ENCODE results near the gene MED6. TPM values are rescaled to one million over a fixed set of nuclear protein-coding genes. Genes with fewer than 3 reads are reported as not detected.

Gene MED6
- total RNA-seq, 1 experiment from 2014 or later, result 55.3 TPM

DNA sequence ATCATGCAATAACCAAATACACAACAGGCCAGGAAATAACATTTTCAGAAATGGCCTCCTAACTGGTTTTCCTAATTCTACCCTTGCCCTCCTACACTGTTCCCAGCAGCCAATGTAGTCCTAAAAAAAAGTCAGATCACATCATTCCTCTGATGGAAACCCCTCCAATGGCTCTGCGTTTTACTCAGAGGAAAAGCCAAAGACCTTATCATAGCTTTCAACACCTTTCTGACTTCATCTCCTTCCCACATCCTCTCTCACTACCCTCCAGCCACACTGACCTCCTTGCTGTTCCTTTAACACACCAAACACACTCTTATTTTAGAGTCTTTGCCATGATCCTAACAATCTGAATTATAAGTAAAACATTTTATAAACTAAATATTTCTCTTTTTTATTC lies 1.1 kb downstream of the MED6 start:
- Histone ChIP-seq H3K23me2 (ENCODE audit: insufficient read length, low read depth, low read length, poor library complexity, severe bottlenecking) (peaks cover 8% of the 10 kb centered on the region), H4K5ac (ENCODE audit: insufficient read length, low read depth, low read length) (no peak overlapping the region), H3K4me2 (ENCODE audit: insufficient read depth, insufficient read length, low read length) (peak overlapping the region; percentile 99), H2AFZ (ENCODE audit: low read length) (no peak overlapping the region), H2BK120ac (ENCODE audit: low read depth, low read length, poor library complexity, severe bottlenecking) (no peak overlapping the region), H2AK5ac (ENCODE audit: insufficient read length, low read length) (no peak overlapping the region), H3K27me3 (ENCODE audit: insufficient read depth, low read length) (no peaks in the 10 kb centered on the region; the same call in 1 of the 2 replicates), H3K79me2 (ENCODE audit: insufficient read depth, low read length) (peaks cover 22% of the 10 kb centered on the region), H2BK12ac (ENCODE audit: insufficient read length, low read depth, low read length) (no peak overlapping the region), H2BK15ac (ENCODE audit: low read depth, low read length) (no peak overlapping the region), H2BK5ac (ENCODE audit: insufficient read length, low read length) (no peak overlapping the region), H3K14ac (ENCODE audit: insufficient read depth, low read length) (no peak overlapping the region), H4K20me1 (ENCODE audit: control insufficient read depth, insufficient read depth, insufficient read length) (no peaks in the 10 kb centered on the region), H3K79me1 (ENCODE audit: insufficient read depth, low read depth, low read length, poor library complexity, severe bottlenecking) (peaks cover 13% of the 10 kb centered on the region), H3K9me3 (ENCODE audit: control insufficient read depth, low read depth, low read length) (no peaks in the 10 kb centered on the region), H3K4me1 (ENCODE audit: insufficient read depth, low read length) (no peaks in the 10 kb centered on the region; the same call in 1 of the 2 replicates), H3K27ac (ENCODE audit: insufficient read length, low read depth, low read length) (no peak overlapping the region), H4K91ac (ENCODE audit: insufficient read length, low read depth, low read length) (no peak overlapping the region), H3T11ph (ENCODE audit: low read length) (no peak overlapping the region), H3K56ac (ENCODE audit: insufficient read length, low read depth, low read length) (no peak overlapping the region), H3K4ac (ENCODE audit: low read depth, low read length) (no peak overlapping the region), H3K9ac (ENCODE audit: extremely low read depth, insufficient read length, low read length) (peak overlapping the region; percentile 2), H3K23ac (ENCODE audit: insufficient read length, low read depth, low read length) (no peak overlapping the region), H4K8ac (replicated peaks; ENCODE audit: insufficient read length, low read depth, low read length) (no peak overlapping the region), H2BK20ac (ENCODE audit: low read depth, low read length, poor library complexity, severe bottlenecking) (no peak overlapping the region), H3K18ac (ENCODE audit: insufficient read length, low read depth, low read length) (no peak overlapping the region)
- no peak overlapping the region for H3K27ac Mint-ChIP-seq
- H3K4me3 Mint-ChIP-seq, result peak overlapping the region; percentile 99 to 100
- peaks cover 11 to 26% (median 20%) of the 10 kb centered on the region in 3 experiments; a peak in 6 of 7 replicates for H3K36me3 Mint-ChIP-seq (ENCODE audit: insufficient read depth in 1 of 3, low read depth in 3 of 3)
- no peaks in the 10 kb centered on the region for H3K27me3 Mint-ChIP-seq (ENCODE audit: low read depth)
- DNase-seq, result no peak
- H3K9me3 Mint-ChIP-seq, result no peaks in the 10 kb centered on the region
- peaks cover 17 to 21% of the 10 kb centered on the region in 2 experiments for H3K4me1 Mint-ChIP-seq
- TF ChIP-seq, protein P1, sequence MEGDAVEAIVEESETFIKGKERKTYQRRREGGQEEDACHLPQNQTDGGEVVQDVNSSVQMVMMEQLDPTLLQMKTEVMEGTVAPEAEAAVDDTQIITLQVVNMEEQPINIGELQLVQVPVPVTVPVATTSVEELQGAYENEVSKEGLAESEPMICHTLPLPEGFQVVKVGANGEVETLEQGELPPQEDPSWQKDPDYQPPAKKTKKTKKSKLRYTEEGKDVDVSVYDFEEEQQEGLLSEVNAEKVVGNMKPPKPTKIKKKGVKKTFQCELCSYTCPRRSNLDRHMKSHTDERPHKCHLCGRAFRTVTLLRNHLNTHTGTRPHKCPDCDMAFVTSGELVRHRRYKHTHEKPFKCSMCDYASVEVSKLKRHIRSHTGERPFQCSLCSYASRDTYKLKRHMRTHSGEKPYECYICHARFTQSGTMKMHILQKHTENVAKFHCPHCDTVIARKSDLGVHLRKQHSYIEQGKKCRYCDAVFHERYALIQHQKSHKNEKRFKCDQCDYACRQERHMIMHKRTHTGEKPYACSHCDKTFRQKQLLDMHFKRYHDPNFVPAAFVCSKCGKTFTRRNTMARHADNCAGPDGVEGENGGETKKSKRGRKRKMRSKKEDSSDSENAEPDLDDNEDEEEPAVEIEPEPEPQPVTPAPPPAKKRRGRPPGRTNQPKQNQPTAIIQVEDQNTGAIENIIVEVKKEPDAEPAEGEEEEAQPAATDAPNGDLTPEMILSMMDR (conservative IDR thresholded peaks at IDR 0.05), result no peak
- WGBS (ENCODE audit: extremely low coverage, insufficient read length, low lambda C conversion rate), result no CpG with 5 or more reads among the region's 1 CpG
